Measurements from ENCODE around the gene ASB18. TPM values are rescaled to one million over a fixed set of nuclear protein-coding genes. Genes with fewer than 3 reads are reported as not detected.

The ASB18 gene
- total and polyA plus RNA-seq, 4 donors: not detected

DNA sequence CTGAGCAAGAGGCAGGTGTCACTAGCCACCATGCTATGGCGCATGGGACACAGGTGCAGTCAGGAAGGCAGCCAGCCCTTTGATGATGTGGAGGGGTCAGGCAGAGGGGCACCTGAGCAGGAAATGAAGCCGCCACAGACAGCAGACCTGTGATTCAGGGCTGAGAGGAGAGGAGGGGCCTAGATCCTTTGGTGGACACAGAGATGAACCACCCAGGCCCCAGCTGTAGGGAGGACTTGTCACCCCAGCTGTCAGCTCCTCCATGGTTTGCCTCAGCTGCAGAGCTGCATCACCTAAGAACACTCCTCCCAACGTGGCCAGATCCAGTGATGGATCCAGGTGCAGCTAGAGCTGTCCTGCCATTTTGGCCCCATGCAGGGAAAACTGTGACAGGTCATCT, 11.6 kb downstream of the ASB18 start:
- no peaks in the 10 kb centered on the region for H3K4me1 ChIP-seq (ENCODE audit: control insufficient read depth in 4 of 4, insufficient read depth in 4 of 4, low read length in 3 of 4)
- no peak overlapping the region for H3K9ac ChIP-seq (ENCODE audit: low read depth in 1 of 2, low read length in 2 of 2)
- TF ChIP-seq GABPA (IDR thresholded peaks at IDR 0.05 in 1 of 2, conservative IDR thresholded peaks at IDR 0.05 in 1 of 2) (no peak), HNF4A (conservative IDR thresholded peaks at IDR 0.05) (no peak), FOXA2 (IDR thresholded peaks at IDR 0.05) (no peak), RXRA (IDR thresholded peaks at IDR 0.05) (no peak), FOXA1 (IDR thresholded peaks at IDR 0.05) (no peak), EGR1 (IDR thresholded peaks at IDR 0.05; ENCODE audit: low read depth in 2 of 2) (no peak), YY1 (IDR thresholded peaks at IDR 0.05) (no peak), RAD21 (IDR thresholded peaks at IDR 0.05) (no peak), HNF4G (IDR thresholded peaks at IDR 0.05) (no peak), ATF3 (IDR thresholded peaks at IDR 0.05) (no peak), MAX (IDR thresholded peaks at IDR 0.05) (no peak), ZBTB33 (IDR thresholded peaks at IDR 0.05) (no peak), REST (IDR thresholded peaks at IDR 0.05) (no peak), JUND (IDR thresholded peaks at IDR 0.05) (no peak), TAF1 (conservative IDR thresholded peaks at IDR 0.05) (no peak), SP1 (IDR thresholded peaks at IDR 0.05) (no peak), NR2F2 (IDR thresholded peaks at IDR 0.05) (no peak)
- TF ChIP-seq, protein P1, sequence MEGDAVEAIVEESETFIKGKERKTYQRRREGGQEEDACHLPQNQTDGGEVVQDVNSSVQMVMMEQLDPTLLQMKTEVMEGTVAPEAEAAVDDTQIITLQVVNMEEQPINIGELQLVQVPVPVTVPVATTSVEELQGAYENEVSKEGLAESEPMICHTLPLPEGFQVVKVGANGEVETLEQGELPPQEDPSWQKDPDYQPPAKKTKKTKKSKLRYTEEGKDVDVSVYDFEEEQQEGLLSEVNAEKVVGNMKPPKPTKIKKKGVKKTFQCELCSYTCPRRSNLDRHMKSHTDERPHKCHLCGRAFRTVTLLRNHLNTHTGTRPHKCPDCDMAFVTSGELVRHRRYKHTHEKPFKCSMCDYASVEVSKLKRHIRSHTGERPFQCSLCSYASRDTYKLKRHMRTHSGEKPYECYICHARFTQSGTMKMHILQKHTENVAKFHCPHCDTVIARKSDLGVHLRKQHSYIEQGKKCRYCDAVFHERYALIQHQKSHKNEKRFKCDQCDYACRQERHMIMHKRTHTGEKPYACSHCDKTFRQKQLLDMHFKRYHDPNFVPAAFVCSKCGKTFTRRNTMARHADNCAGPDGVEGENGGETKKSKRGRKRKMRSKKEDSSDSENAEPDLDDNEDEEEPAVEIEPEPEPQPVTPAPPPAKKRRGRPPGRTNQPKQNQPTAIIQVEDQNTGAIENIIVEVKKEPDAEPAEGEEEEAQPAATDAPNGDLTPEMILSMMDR (IDR thresholded peaks at IDR 0.05; ENCODE audit: low read depth, low read length, missing input control): no peak
- no peak for DNase-seq (ENCODE audit: low spot score)
- no peak overlapping the region for H3K4me3 ChIP-seq (ENCODE audit: low read depth in 1 of 3, low read length in 3 of 3)
- no peaks in the 10 kb centered on the region for H3K9me3 ChIP-seq (ENCODE audit: control insufficient read depth in 4 of 4, low read length in 3 of 4)
- H3K27me3 ChIP-seq (ENCODE audit: control insufficient read depth in 4 of 4, insufficient read depth in 4 of 4, low read length in 3 of 4): peaks cover 0 to 2% (median under 1%) of the 10 kb centered on the region in 4 donors
- no peaks in the 10 kb centered on the region for H3K36me3 ChIP-seq (ENCODE audit: control insufficient read depth in 4 of 4, insufficient read depth in 3 of 4, low read depth in 1 of 4, low read length in 3 of 4)
- no peak overlapping the region for H3K27ac ChIP-seq (ENCODE audit: low read depth in 1 of 2, low read length in 2 of 2)
- WGBS: 66% methylated on average over 3 of the region's 3 CpGs
